HK-2 (cell line): ENCODE data around the gene COX7B.
"Not testable (repeated sequence)": the region's sequence is repeated elsewhere in the genome, so short reads cannot be mapped to it uniquely, and the experiment has no call there.

ENCODE experiments used
- DNase-seq: peaks from one replicate; pipeline ENCODE4 v3.0.0-alpha.2; 2018; ENCODE audit not compliant: unreplicated experiment

The COX7B gene, protein sequence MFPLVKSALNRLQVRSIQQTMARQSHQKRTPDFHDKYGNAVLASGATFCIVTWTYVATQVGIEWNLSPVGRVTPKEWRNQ

DNA sequence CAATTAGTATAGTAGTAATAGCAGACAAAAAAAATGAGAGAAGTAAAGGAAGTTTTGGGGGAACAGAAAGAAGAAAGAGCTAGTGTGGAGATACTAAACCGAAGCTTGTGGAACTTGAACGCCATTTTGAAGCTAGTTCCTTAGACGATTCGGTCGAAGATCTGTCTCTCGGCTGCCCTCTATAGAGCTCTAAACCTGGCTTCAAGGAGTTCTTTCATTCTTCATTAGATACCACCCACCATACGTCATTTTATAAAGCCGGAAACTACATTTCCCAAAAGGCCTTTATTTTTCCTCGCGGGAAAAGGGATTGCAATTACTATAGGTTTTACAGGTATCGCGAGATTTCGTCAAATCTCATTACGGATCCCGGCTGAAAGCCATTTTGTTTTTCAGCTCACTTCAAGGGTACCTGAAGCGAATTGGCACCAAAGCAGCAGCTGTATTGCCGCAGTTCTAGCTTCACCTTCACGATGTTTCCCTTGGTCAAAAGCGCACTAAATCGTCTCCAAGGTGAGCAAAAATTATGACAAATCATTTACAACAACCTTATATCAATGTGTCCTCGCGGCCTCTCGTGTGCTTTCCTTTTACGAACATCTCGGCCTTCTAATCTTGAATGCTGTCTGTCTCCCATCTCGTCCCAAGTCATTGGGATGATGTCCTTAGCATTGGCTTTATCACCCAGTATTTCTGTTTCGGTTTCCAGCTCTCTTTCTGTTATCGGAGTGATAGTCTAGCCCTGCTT lies at the start of gene COX7B:
TSS of gene COX7B (plus strand) at position 388 of the 748 bp plus-strand sequence. CDS start at position 474, 86 bp downstream.
- DNase-seq = peak; percentile 50

DNA sequence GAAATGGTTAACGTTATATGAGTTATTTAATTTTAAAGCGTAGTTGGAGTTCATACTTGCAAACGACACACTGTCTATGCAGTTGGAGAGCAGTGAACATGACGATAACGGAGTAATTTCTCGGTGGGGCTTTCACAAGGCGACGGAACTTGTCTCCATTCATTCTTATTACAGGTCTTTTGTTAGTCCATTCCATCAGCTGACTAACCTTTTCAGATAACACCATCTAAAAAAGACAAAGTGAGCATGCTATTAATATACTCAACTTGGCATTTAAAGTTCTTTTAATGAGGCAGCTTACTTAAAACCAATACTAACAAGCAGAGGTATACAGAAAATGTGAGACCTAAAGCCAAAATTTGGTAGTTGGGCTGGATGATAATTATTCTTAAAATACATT lies 23.9 kb upstream of the COX7B start:
- DNase-seq = no peak

DNA sequence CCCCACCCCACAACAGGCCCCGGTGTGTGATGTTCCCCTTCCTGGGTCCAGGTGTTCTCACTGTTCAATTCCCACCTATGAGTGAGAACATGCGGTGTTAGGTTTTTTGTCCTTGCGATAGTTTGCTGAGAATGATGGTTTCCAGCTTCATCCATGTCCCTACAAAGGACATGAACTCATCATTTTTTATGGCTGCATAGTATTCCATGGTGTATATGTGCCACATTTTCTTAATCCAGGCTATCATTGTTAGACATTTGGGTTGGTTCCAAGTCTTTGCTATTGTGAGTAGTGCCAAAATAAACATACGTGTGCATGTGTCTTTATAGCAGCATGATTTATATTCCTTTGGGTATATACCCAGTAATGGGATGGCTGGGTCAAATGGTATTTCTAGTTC lies 17.9 kb upstream of the COX7B start:
- not testable (repeated sequence) for DNase-seq

DNA sequence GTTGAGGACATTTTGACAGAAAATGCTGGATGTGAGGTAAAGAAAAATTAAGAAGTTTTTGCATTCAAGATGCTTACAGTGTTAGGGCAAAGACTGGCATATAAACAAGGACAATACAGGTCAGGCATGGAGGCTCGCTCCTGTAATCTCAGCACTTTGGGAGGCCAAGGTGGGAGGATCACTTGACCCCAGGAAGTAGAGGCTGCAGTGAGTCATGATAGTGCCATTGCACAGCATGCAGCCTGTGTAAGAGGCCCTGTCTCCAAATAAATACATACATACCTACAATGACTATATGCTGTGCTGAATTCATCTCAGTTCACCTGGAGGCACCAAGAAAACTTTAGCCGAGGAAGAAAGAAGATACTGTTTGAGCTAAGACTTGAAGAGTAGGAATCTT lies 6.4 kb upstream of the COX7B start:
- DNase-seq = no peak

DNA sequence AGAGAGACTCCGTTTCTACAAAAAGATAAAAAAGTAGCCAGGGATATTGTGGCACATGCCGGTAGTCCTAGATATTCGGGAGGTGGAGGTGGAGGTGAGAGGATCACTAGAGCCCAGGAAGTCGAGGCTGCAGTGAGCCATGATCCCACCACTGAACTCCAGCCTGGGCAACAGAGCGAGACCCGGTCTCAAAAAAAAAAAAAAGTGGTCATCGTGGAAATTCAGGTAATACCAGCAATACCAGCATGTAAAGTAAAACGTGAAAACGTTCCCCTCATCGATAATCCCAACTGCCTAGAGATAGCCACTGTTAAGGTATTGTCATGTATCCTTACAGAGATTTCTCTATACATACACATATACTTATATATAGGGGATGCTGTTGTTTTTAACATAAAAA lies 5.6 kb upstream of the COX7B start:
- no peak for DNase-seq

DNA sequence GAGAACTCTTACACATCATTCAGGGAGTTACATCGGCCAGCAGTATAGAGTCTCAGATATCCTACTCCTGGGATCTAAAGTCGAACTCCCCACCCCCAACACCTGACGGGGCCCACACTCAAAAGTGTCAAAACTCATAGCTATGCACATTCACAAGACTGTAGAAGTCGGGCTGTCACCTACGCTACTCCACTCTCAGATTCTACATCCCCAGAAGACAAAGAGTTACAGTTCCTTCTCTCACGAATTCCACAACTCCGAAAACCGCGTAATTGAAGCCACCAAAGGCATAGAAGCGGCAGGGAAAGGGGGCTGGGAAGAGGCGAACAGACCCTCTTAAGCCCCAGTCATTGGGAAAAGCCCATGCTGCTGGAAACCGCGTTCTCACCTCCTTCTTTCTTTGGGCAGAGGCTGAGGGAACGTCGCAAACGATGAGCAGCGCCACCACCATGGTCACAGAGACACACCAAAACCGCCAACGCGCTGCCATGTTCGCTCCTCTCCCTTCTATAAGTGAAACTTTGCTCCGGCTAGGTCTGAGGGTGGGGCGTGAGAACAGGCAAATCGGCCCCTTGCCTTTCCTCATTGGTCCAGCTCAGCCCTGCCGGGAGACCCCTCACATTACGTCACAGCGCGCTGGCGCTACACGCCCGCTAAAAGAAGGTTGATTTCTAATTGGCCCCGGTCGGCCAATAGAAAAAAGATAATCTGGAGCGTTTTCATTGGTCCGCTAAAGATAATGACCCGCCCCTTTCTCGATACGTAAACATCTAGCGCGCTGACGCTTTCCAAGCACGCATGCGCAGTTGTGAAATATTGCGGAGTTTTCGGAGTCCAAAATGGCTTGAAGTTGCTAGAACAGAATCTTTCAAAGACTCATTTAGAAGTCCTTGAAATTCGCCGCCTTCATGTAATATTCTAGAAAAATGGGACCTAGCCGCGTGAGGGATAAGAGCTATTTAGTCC lies 4.1 kb upstream of the COX7B start, which contains the start of gene MAGT1:
TSS of gene MAGT1 (minus strand) at position 515 of the 966 bp plus-strand sequence. CDS start at position 490, 25 bp downstream.
- DNase-seq = peak; percentile 92

DNA sequence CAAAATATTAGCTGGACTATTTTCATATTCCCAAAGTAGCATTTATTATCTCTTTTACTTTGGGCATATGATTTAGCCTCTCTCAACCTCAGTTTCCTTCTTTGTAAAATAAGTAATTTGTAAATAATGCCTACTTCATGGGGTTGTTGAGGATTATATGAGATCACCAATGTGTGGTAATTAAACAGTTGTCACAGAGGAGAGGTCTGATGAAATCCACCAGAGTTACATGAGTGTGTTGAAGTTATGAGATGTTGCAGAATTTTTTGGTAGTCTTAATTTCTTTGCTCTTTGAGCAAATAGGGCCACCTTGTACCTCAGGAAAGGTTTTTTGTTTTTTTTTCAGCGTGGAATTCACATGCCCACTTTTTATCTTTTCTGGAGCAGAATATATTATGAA lies 1.4 kb downstream of the COX7B start:
- no peak for DNase-seq

DNA sequence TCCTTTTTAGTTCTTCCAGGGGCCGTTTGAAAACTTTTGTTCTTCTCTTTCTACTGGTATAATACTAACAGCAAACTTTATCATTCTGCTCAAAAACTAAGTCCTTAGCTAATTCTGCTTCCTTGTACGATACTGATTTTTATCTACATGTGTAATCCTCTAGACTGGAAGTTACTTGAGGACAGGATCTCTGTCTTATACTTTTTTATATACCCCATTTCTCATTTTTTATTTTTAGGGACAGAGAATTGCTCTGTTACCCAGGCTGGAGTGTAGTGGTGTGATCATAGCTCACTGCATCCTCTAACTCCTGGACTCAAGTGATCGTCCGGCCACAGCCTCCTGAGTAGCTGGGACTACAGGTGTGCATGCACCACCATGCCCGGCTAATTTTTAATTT lies 2.2 kb downstream of the COX7B start:
- no peak for DNase-seq

DNA sequence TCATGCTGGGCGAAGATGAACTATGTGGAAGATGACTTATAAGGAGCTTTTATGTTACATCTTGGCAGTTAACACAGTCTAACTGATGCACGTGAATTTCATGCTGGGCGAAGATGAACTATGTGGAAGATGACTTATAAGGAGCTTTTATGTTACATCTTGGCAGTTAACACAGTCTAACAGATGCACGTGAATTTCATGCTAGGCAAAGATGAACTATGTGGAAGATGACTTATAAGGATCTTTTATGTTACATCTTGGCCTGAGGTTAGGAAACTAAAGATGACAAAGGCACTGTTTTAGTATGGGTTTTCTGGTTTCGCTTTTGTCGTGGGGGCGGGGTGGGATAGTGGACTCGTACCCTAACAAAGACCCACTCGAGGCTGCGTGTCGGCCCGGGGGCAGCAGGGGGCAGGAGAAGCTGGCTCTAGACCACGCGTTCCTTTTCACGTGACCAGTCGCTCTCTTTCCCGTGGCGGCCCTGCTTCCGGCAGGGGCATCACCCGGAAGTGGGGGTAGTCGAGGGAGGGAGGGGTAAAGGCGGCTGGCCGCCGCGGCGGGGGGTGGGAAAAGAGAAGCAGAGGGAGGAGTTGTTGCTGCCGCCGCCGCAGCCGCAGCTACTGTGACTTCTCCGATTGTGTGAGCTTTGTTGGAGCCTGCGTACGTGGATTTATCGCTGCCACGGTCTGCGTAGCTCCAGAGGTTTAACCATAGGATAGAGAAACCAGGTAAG lies 11.0 kb downstream of the COX7B start, which contains the start of gene ATP7A:
TSS of gene ATP7A (plus strand) at position 586 of the 733 bp plus-strand sequence. CDS start 60,949 bp downstream, outside the sequence.
- DNase-seq = peak; percentile 89

DNA sequence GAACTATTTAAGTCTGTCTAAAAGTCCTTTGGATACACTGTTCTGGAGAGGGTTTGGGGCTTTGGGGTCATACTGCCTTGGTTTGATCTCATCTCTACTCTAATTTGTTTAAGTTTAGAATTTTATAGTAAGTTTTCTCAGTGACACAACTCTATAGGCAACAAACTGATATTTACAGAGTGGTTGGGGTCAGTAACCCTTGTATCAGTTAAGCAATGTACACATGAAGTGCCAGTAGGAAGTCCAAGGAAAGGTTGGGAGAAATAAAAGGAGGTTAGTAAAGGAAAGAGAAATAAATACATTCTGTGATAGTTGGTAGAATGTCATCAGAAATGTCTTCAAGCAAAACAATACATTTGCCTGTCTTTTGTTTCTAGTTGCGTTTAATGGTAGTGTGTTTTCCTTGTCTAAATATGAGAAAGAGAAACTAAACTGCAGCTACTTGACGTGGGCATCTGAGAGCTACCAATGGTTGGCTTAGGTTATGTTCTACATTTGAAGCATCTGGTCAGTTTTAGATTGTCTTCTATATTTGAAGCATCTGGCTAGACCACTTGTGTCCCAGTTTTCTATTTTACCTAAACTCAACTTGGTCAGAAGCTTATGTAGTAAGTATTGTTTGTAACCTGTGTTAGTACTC lies 18.1 kb downstream of the COX7B start:
- no peak for DNase-seq

DNA sequence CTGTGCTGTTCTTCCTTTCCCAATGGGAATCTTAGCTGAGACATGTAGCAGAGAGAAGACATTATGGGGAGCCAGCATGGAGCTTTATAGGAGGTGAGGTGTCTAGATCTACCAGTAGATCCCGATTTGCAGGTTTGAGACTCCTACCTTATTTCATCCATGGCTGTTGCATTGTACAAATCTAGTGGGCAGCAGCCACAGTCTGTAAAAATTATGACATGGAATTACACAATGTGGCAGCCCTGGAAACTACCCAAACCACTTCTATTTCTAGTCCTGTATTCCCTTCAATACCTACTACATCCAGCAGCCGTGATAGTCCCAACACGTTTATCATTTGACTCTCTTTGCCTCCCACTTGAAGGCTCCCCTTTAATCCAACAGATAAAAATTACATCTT lies 19.3 kb downstream of the COX7B start:
- no peak for DNase-seq

DNA sequence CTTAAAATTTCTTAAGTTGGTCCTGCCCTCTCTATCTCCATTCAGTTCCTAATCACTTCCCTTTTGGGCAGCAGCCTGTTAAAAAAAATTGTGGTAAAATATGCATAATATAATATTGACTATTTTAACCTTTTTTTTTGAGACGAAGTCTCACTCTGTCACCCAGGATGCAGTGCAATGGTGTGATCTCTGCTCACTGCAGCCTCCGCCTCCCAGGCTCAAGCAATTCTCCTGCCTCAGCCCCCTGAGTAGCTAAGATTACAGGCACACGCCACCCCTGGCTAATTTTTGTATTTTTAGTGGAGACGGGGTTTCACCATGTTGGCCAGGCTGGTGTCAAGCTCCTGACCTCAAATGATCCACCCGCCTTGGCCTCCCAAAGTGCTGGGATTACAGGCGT lies 20.1 kb downstream of the COX7B start:
- DNase-seq = not testable (repeated sequence)

DNA sequence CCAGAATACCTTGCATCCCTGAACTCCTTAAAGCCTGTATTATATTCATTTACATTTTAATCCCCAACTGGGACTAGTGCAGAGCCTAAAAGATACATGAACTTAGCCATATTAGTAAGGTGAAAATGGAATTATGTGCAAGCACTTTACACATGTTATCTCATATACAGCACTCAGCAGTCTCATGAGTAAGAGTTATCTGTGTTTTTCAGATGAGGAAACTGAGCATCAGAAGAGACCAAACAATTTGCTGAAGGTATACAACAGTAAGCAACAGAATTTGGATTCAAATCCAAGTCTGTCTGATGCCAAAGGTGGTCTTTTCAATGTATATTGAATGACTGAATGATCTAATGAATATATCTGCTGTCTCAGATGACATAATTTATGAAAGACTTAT lies 23.5 kb downstream of the COX7B start:
- no peak for DNase-seq

DNA sequence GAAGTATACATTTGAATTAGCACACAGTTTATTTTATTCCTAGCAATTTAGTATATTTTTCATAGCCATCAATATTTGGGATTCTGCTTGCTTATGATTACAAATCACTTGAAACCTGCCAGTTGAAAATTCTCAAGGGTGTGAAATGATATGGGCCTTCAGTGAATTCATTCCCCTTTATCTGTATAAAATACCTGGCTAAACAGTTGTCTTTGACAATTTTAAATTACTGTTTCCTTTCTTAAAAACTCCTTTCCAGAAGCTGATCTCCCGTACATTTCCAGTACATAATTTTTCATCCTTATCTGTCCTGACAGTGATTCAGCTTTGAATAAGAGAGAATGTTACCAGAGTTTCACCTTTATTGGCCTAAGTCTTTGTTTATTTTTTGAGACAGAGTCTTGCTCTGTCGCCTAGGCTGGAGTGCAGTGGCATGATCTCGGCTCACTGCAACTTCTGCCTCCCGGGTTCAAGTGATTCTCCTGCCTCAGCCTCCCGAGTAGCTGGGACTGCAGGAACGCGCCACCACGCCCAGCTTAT lies 25.1 kb downstream of the COX7B start:
- no peak for DNase-seq

DNA sequence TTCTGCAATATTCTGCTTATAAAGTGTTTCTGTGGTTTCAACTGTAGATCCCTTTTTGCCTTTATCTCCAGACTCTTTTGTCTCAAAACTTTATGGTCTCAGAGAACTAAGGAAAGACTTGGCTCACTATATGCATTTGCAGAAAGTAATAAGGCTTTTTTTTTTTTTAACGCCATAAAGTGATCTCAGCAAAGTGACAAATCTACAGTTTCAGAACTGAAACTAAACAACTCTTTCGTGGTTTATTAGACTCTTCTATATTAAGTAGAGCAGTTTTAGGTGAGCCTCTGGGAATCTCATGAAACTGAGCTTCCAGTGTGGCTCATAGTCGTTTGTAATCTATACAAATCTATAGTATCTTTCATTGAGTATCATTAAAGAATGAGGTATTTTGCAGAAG lies 26.5 kb downstream of the COX7B start:
- DNase-seq = no peak

DNA sequence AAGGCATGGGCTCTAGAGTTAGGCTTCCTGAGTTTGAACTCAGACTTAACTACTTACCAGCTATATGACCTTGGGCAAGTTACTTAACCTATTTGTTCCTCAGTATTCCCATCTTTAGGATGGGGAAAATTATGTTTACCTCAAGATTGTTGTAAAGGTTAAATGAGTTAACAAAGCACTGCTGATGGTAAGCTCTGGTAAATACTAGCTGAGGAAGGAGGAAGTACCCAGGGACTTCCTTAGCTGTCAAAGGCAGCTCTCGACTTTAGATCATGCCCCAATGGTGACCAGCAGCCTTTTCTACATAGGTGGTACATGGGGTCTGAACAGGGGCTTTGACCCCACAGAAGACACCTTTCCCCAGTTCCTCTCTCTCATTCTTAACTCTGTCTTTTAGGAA lies 31.3 kb downstream of the COX7B start:
- DNase-seq = no peak

DNA sequence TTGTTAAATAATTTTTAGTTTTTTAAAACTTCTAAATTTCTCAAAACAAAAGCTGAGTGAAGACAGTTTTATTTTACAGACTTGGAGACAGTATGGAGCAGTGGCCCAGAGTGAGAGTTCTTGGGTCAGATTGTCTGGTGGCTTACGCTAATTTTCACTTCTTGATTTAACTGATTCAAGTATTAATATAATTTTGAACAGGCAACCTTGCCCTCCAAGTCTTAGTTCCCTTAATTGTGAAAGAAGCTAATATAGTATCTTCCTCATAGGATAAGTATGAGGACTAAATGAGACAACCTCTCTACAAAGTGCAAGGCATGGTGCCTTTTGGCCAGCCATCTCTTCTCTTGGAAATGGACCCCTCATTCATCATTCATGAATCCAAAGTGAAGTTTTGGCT lies 36.6 kb downstream of the COX7B start:
- DNase-seq = no peak

DNA sequence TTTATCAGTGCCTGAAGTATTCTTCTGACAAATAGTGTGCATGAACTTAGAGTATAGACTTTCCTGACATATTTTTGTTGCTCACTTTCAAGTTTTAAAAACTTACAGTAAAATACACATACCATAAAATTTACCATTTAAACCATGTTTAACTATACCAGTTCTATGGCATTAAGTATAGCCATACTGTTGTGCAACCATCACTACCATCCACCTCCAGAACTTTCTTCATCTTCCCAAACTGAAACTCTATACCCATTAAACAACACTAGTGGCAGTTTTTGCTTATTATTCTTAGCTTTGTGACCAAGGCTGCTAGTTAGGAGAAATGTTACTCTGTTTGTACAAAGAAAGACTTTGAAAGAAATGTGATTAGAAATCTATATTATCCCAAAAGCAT lies 37.0 kb downstream of the COX7B start:
- no peak for DNase-seq

DNA sequence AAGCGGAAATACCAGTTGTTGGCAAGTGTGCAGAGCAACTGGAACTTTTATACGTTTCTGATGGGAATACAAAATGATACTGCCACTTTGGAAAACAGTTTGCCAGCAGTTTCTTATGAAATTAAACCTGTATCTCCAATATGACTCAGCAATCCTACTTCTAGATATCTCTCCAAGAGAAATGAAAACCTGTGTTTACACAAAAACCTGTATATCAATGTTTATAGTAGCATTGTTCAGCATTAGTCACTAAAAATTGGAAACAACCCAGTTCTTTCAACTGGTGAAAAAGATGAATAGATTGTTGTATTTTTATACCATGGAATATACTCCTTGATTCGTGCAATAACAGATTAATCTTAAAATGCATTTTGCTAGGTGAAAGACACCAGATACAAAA lies 38.0 kb downstream of the COX7B start:
- no peak for DNase-seq

DNA sequence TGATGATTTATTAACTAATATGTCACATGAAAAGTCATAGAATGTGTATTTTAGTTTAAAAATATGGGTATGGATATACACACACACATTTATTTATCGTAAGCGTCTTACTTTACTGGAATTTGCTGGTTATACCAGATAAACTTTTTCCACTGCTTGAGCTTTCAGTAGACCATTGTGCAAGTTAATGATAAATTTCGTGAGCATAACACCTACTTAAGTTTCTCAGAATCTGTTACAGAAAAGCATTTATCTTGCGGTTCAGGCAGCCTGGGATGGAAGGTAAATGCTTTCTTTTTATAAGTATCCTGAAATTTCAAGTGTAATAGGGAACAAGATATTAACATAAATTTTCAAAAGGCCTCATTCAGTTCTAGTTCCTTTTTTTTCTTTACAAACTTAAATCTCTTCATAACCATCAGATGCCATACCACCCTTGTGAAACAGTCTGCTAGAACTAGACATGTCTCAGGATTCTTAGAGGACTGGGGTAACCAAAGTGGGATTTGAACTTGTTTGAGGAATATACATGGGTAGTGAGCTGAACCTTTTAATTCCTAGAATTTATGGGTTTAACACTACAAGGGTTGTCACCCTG lies 38.9 kb downstream of the COX7B start:
- no peak for DNase-seq

DNA sequence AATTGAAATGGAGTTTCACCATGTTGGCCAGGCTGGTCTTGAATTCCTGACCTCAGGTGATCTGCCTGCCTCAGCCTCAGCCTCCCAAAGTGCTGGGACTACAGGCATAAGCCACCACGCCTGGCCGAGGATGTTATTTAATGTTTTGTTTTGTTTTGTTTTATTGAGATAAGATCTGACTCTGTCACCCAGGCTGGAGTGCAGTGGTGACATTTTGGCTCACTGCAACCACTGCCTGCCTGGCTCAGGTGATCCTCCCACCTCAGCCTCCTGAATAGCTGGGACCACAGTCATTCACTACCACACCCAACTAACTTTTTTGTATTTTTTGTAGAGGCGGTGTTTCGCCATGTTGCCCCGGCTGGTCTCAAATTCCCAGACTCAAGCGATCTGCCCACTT lies 45.8 kb downstream of the COX7B start:
- not testable (repeated sequence) for DNase-seq
